GM23338 (cell line): Measurements from ENCODE around the gene TMEM269. TPM values are rescaled to one million over a fixed set of nuclear protein-coding genes. Genes with fewer than 3 reads are reported as not detected.

Experiments
- ATAC-seq: fragments of 200-7000 bp; cut with Tn5 transposase; 3 replicates; pipeline ENCODE4 v1.9.1; 2020
- DNase-seq: peaks from one replicate; pipeline ENCODE4 v3.0.0-alpha.2; 2015; ENCODE audit warnings: low spot score
- H2AFZ ChIP-seq: fragments of 200-600 bp; sonication (generic); 2 replicates; pipeline ENCODE4 v1.8.0; 2016; ENCODE audit warnings: antibody characterized with exemption, mild to moderate bottlenecking, moderate library complexity
- H3F3A ChIP-seq: fragments of 200-600 bp; sonication (generic); replicated peaks from 2 replicates; pipeline ENCODE4 v1.8.0; 2017; ENCODE audit warnings: antibody characterized with exemption, mixed run types, low read depth
- H3K27ac ChIP-seq: fragments of 200-600 bp; sonication (generic); 2 replicates; pipeline ENCODE4 v1.6.1; 2016; ENCODE audit warnings: low read depth
- H3K27me3 ChIP-seq: fragments of 200-600 bp; sonication (generic); 2 replicates; pipeline ENCODE4 v1.8.0; 2016; ENCODE audit warnings: mild to moderate bottlenecking, mixed run types, moderate library complexity; ENCODE audit not compliant: insufficient read depth
- H3K36me3 ChIP-seq: fragments of 200-600 bp; sonication (generic); 2 replicates; pipeline ENCODE4 v1.8.0; 2016; ENCODE audit warnings: mild to moderate bottlenecking; ENCODE audit not compliant: insufficient read depth
- H3K4me1 ChIP-seq: fragments of 200-600 bp; sonication (generic); 2 replicates; pipeline ENCODE4 v1.8.0; 2016; ENCODE audit warnings: mild to moderate bottlenecking, moderate library complexity; ENCODE audit not compliant: insufficient read depth
- H3K4me2 ChIP-seq: fragments of 200-600 bp; sonication (generic); 2 replicates; pipeline ENCODE4 v1.7.1; 2017; ENCODE audit warnings: mixed run types
- H3K4me3 ChIP-seq: fragments of 200-600 bp; sonication (generic); 2 replicates; pipeline ENCODE4 v1.6.1; 2016; ENCODE audit warnings: mixed run types
- H3K79me2 ChIP-seq: fragments of 200-600 bp; sonication (generic); replicated peaks from 2 replicates; pipeline ENCODE4 v1.8.0; 2017; ENCODE audit warnings: mild to moderate bottlenecking; ENCODE audit not compliant: insufficient read depth
- H3K9me2 ChIP-seq: fragments of 200-600 bp; sonication (generic); 2 replicates; pipeline ENCODE4 v1.8.0; 2017; ENCODE audit not compliant: insufficient read depth
- H4K20me1 ChIP-seq: fragments of 200-600 bp; sonication (generic); replicated peaks from 2 replicates; pipeline ENCODE4 v1.8.0; 2017; ENCODE audit warnings: mild to moderate bottlenecking; ENCODE audit not compliant: insufficient read depth
- H3K27ac Mint-ChIP-seq: 2 replicates; pipeline ENCODE4 v1.8.0; 2020; ENCODE audit warnings: inconsistent platforms, mild to moderate bottlenecking, moderate library complexity, mixed read lengths
- H3K27me3 Mint-ChIP-seq: 3 replicates; pipeline ENCODE4 v1.8.0; 2022; ENCODE audit warnings: low read depth, mild to moderate bottlenecking, moderate library complexity, mixed read lengths, inconsistent platforms; ENCODE audit not compliant: insufficient read depth, poor library complexity
- H3K36me3 Mint-ChIP-seq: 3 replicates; pipeline ENCODE4 v1.8.0; 2021; ENCODE audit warnings: low read depth, mild to moderate bottlenecking, inconsistent platforms, moderate library complexity, mixed read lengths
- H3K4me1 Mint-ChIP-seq: 3 replicates; pipeline ENCODE4 v1.8.0; 2020; ENCODE audit warnings: mild to moderate bottlenecking, inconsistent platforms, mixed read lengths
- H3K4me3 Mint-ChIP-seq: 3 replicates; pipeline ENCODE4 v1.8.0; 2021; ENCODE audit warnings: moderate library complexity, mild to moderate bottlenecking, inconsistent platforms, mixed read lengths
- H3K9me3 Mint-ChIP-seq: 3 replicates; pipeline ENCODE4 v1.8.0; 2020; ENCODE audit warnings: moderate library complexity, mild to moderate bottlenecking, inconsistent platforms, mixed read lengths
- CREB1 ChIP-seq: fragments of 250-450 bp; sonication (Bioruptor Pico); IDR thresholded peaks from 2 replicates; pipeline ENCODE4 v1.5.0; 2020; ENCODE audit warnings: low read depth, mild to moderate bottlenecking, moderate library complexity
- CTCF ChIP-seq, 2 experiments: fragments of 200-600 bp in 1 of 2; sonication (generic) in 1 of 2; conservative IDR thresholded peaks; 2 replicates each; pipeline versions ENCODE4 v1.5.1 to v1.6.1; 2016 to 2017; ENCODE audit warnings: antibody characterized with exemption in 2 of 2, low read depth in 2 of 2, mild to moderate bottlenecking in 2 of 2, moderate library complexity in 1 of 2
- ETS1 ChIP-seq: IDR thresholded peaks from 2 replicates; pipeline ENCODE4 v1.6.1; 2016; ENCODE audit warnings: antibody characterized with exemption
- EZH2 ChIP-seq: fragments of 200-600 bp; sonication (generic); IDR thresholded peaks from one replicate; pipeline ENCODE4 v1.8.0; 2017; ENCODE audit warnings: antibody characterized with exemption, mild to moderate bottlenecking, low read depth; ENCODE audit not compliant: unreplicated experiment
- EZH2phosphoT487 ChIP-seq: fragments of 200-600 bp; sonication (generic); IDR thresholded peaks from one replicate; pipeline ENCODE4 v1.8.1; 2018; ENCODE audit warnings: antibody characterized with exemption; ENCODE audit not compliant: unreplicated experiment
- JUNB ChIP-seq: IDR thresholded peaks from one replicate; pipeline ENCODE4 v1.6.1; 2016; ENCODE audit warnings: antibody characterized with exemption; ENCODE audit not compliant: unreplicated experiment
- NANOG ChIP-seq: IDR thresholded peaks from 2 replicates; pipeline ENCODE4 v1.6.1; 2016; ENCODE audit warnings: antibody characterized with exemption, borderline replicate concordance
- POLR2AphosphoS5 ChIP-seq: IDR thresholded peaks from 2 replicates; pipeline ENCODE4 v1.6.1; 2016; ENCODE audit warnings: antibody characterized with exemption, low read depth
- REST ChIP-seq: IDR thresholded peaks from one replicate; pipeline ENCODE4 v1.6.1; 2018; ENCODE audit warnings: antibody characterized with exemption; ENCODE audit not compliant: unreplicated experiment
- STAT1 ChIP-seq: IDR thresholded peaks from one replicate; pipeline ENCODE4 v1.6.1; 2016; ENCODE audit warnings: antibody characterized with exemption; ENCODE audit not compliant: unreplicated experiment
- ZNF114 ChIP-seq: fragments of 250-450 bp; sonication (Bioruptor Pico); IDR thresholded peaks from 2 replicates; pipeline ENCODE4 v1.5.0; 2020; ENCODE audit warnings: mild to moderate bottlenecking, moderate library complexity
- ZNF331 ChIP-seq: fragments of 250-450 bp; sonication (Bioruptor Pico); IDR thresholded peaks from 2 replicates; pipeline ENCODE4 v1.5.0; 2020; ENCODE audit warnings: low read depth, mild to moderate bottlenecking, moderate library complexity
- ZNF462 ChIP-seq: fragments of 250-450 bp; sonication (Bioruptor Pico); IDR thresholded peaks from 2 replicates; pipeline ENCODE4 v1.5.0; 2020; ENCODE audit warnings: mild to moderate bottlenecking, moderate library complexity
- polyA plus RNA-seq: library from polyadenylated mRNA; unstranded; fragments of >200 nt; fragmentation: Nextera tagmentation; extraction: Ambion mirVana; gene quantifications from 2 replicates; pipeline ENCODE4 v1.2.1, GENCODE V29; 2016
- total RNA-seq: library from RNA; depleted of rRNA; stranded (reverse); fragments of >200 nt; shearing (Covaris generic); gene quantifications from 2 replicates; pipeline ENCODE4 v1.2.3, GENCODE V29; 2014

TMEM269 gene
- total and polyA plus RNA-seq, 2 experiments from 2014 or later = 0.31 to 0.45 TPM

- TF ChIP-seq ZNF462 (CRISPR knock-in tag) (no peak), EZH2phosphoT487 (no peak), STAT1 (no peak), CTCF (conservative IDR thresholded peaks at IDR 0.05; ENCODE audit: low read depth in 2 of 2) (no peak), ZNF114 (CRISPR knock-in tag) (no peak), JUNB (no peak), NANOG (no peak), EZH2 (no peak), ZNF331 (CRISPR knock-in tag) (no peak), POLR2AphosphoS5 (no peak), ETS1 (no peak), CREB1 (CRISPR knock-in tag) (no peak), REST (no peak)
- 0 out of 2 replicates have a peak, but pooled peaks cover 3% of the 10 kb centered on the region for H3F3A ChIP-seq
- no peaks in the 10 kb centered on the region for H3K79me2 ChIP-seq
- H3K27me3 ChIP-seq = no peaks in the 10 kb centered on the region
- no peaks in the 10 kb centered on the region; the same call in 2 of the 3 replicates for H3K9me3 Mint-ChIP-seq
- peaks cover 22% of the 10 kb centered on the region for H3K4me1 ChIP-seq
- H3K9me2 ChIP-seq = no peaks in the 10 kb centered on the region
- H3K27me3 Mint-ChIP-seq = peaks cover 14% of the 10 kb centered on the region
- H3K27ac ChIP-seq = no peak overlapping the region
- H3K4me3 Mint-ChIP-seq = no peak overlapping the region
- H3K36me3 ChIP-seq = no peaks in the 10 kb centered on the region
- no peak overlapping the region for H3K4me3 ChIP-seq
- H3K36me3 Mint-ChIP-seq = peaks cover 9% of the 10 kb centered on the region; the same call in 2 of the 3 replicates
- DNase-seq (no peak), ATAC-seq (no peak)
- H3K27ac Mint-ChIP-seq = no peak overlapping the region
- H4K20me1 ChIP-seq = no peaks in the 10 kb centered on the region
- H2AFZ ChIP-seq = no peak overlapping the region; the same call in 1 of the 2 replicates
- peaks cover 42% of the 10 kb centered on the region for H3K4me1 Mint-ChIP-seq
- no peak overlapping the region for H3K4me2 ChIP-seq
Measured at GRCh38 chr1:42742617-42743316, 42.0 kb upstream of the TMEM269 start.
